IMR-90 (cell line): ENCODE results near the gene CCM2. TPM values are rescaled to one million over a fixed set of nuclear protein-coding genes. Genes with fewer than 3 reads are reported as not detected.

Source experiments
- ATAC-seq: fragments of 200-7000 bp; cut with Tn5 transposase; 2 replicates; pipeline ENCODE4 v1.9.1; 2020; ENCODE audit warnings: low read depth, mild to moderate bottlenecking, moderate library complexity
- BruUV-seq: library from RNA; stranded (reverse); fragments of 400-500 nt; replicated peaks from 2 replicates; lab custom pipeline; 2021; lab: Mats Ljungman, UMichigan
- CTCF ChIA-PET: fragments of 300-600 bp; formaldehyde crosslinking; extraction: SDS; loops from one replicate; lab custom pipeline; 2021; ENCODE audit warnings: antibody characterized with exemption; lab: Yijun Ruan, JAX
- POLR2A ChIA-PET: fragments of 300-600 bp; sonication (Branson Sonifier 250); formaldehyde crosslinking; loops from one replicate; lab custom pipeline; 2022; ENCODE audit warnings: antibody characterized with exemption; ENCODE audit not compliant: unreplicated experiment; lab: Charles Lee
- DNase-seq: peaks from one replicate; pipeline ENCODE4 v3.0.0; 2013
- H2AFZ ChIP-seq: replicated peaks from 2 replicates; pipeline ENCODE3; 2013; ENCODE audit warnings: low read length, mild to moderate bottlenecking; ENCODE audit not compliant: poor library complexity
- H2AK5ac ChIP-seq: 2 replicates; pipeline ENCODE4 v1.6.1; 2013; ENCODE audit warnings: low read depth, low read length, inconsistent platforms
- H2AK9ac ChIP-seq: replicated peaks from 2 replicates; pipeline ENCODE3; 2013; ENCODE audit warnings: mild to moderate bottlenecking, low read depth, low read length, moderate library complexity; ENCODE audit not compliant: poor library complexity
- H2BK120ac ChIP-seq: 2 replicates; pipeline ENCODE4 v1.6.1; 2013; ENCODE audit warnings: low read depth, low read length, inconsistent platforms
- H2BK15ac ChIP-seq: 3 replicates; pipeline ENCODE4 v1.6.1; 2013; ENCODE audit warnings: low read depth, low read length, inconsistent platforms
- H2BK20ac ChIP-seq: 2 replicates; pipeline ENCODE4 v1.6.1; 2013; ENCODE audit warnings: low read depth, mild to moderate bottlenecking, inconsistent platforms, low read length, moderate library complexity
- H2BK5ac ChIP-seq: 2 replicates; pipeline ENCODE4 v1.6.1; 2013; ENCODE audit warnings: mild to moderate bottlenecking, low read depth, low read length, inconsistent platforms; ENCODE audit not compliant: poor library complexity, severe bottlenecking
- H3K14ac ChIP-seq: replicated peaks from 2 replicates; pipeline ENCODE4 v1.6.1; 2013; ENCODE audit warnings: low read depth, low read length, inconsistent platforms
- H3K18ac ChIP-seq: 2 replicates; pipeline ENCODE4 v1.6.1; 2013; ENCODE audit warnings: low read depth, low read length, control low read depth
- H3K23ac ChIP-seq: 2 replicates; pipeline ENCODE4 v1.6.1; 2013; ENCODE audit warnings: low read depth, low read length, inconsistent platforms
- H3K27ac ChIP-seq: 2 replicates; pipeline ENCODE4 v1.5.1; 2013; ENCODE audit warnings: mild to moderate bottlenecking, control low read depth, low read length; ENCODE audit not compliant: insufficient read depth
- H3K27me3 ChIP-seq: 2 replicates; pipeline ENCODE4 v1.6.1; 2013; ENCODE audit warnings: low read length; ENCODE audit not compliant: control insufficient read depth, insufficient read depth
- H3K36me3 ChIP-seq: 2 replicates; pipeline ENCODE4 v1.6.1; 2013; ENCODE audit warnings: low read length, mixed read lengths; ENCODE audit not compliant: control insufficient read depth, insufficient read depth
- H3K4ac ChIP-seq: 2 replicates; pipeline ENCODE4 v1.6.1; 2013; ENCODE audit warnings: low read depth, low read length, inconsistent platforms
- H3K4me1 ChIP-seq: 2 replicates; pipeline ENCODE4 v1.6.1; 2013; ENCODE audit warnings: low read length, mixed read lengths; ENCODE audit not compliant: control insufficient read depth, insufficient read depth
- H3K4me2 ChIP-seq: 2 replicates; pipeline ENCODE4 v1.6.1; 2013; ENCODE audit warnings: low read depth, mild to moderate bottlenecking, control low read depth, low read length, moderate library complexity
- H3K4me3 ChIP-seq: 2 replicates; pipeline ENCODE4 v1.5.1; 2013; ENCODE audit warnings: low read depth, mild to moderate bottlenecking, control low read depth, low read length, moderate library complexity; ENCODE audit not compliant: insufficient read depth
- H3K56ac ChIP-seq: 2 replicates; pipeline ENCODE4 v1.6.1; 2013; ENCODE audit warnings: low read length, inconsistent platforms; ENCODE audit not compliant: insufficient read depth; ENCODE audit errors: extremely low read depth
- H3K79me1 ChIP-seq, 2 experiments: 2 replicates each; pipeline ENCODE4 v1.6.1; 2013; ENCODE audit warnings: low read length in 2 of 2, inconsistent platforms in 1 of 2, low read depth in 1 of 2
- H3K9ac ChIP-seq: 2 replicates; pipeline ENCODE4 v1.6.1; 2013; ENCODE audit warnings: low read depth, low read length, control low read depth
- H3K9me1 ChIP-seq: 2 replicates; pipeline ENCODE4 v1.6.1; 2013; ENCODE audit warnings: low read length, inconsistent platforms; ENCODE audit not compliant: insufficient read depth
- H3K9me3 ChIP-seq: 2 replicates; pipeline ENCODE4 v1.6.1; 2013; ENCODE audit warnings: low read length; ENCODE audit not compliant: control insufficient read depth, insufficient read depth
- H4K20me1 ChIP-seq: 2 replicates; pipeline ENCODE4 v1.6.1; 2013; ENCODE audit warnings: low read length, inconsistent platforms; ENCODE audit not compliant: insufficient read depth
- H4K5ac ChIP-seq: 2 replicates; pipeline ENCODE4 v1.6.1; 2013; ENCODE audit warnings: mild to moderate bottlenecking, low read depth, low read length, control low read depth
- H4K8ac ChIP-seq, 2 experiments: 2 replicates each; pipeline ENCODE4 v1.6.1; 2013; ENCODE audit warnings: low read depth in 2 of 2, low read length in 2 of 2, control low read depth in 1 of 2, inconsistent platforms in 1 of 2
- H4K91ac ChIP-seq: 2 replicates; pipeline ENCODE4 v1.6.1; 2013; ENCODE audit warnings: low read depth, low read length, inconsistent platforms; ENCODE audit not compliant: insufficient read depth
- BHLHE40 ChIP-seq: fragments of 150-350 bp; IDR thresholded peaks from 2 replicates; pipeline ENCODE4 v1.6.1; 2016; ENCODE audit warnings: mild to moderate bottlenecking, low read depth, low read length
- POLR2A ChIP-seq: IDR thresholded peaks from 2 replicates; pipeline ENCODE4 v1.6.1; 2012; ENCODE audit warnings: mild to moderate bottlenecking, low read depth, low read length
- WGBS, 2 experiments: methylation state at CpG; one replicate each; pipeline versions ENCODE4 v1.1.5 to v1.1.7; 2013; ENCODE audit warnings: missing lambda C conversion rate in 2 of 2; ENCODE audit not compliant: insufficient read length in 1 of 2; ENCODE audit errors: extremely low coverage in 2 of 2; 5-methylcytosine and 5-hydroxymethylcytosine counted together
- dilution Hi-C: fragments of 300-500 bp; cut with HindIII; formaldehyde crosslinking; loops from one replicate; pipeline ENCODE4 v1.14.3; 2018; ENCODE audit warnings: low sequenced_read_pairs; ENCODE audit not compliant: unreplicated experiment
- in situ Hi-C: fragments of 300-500 bp; cut with MboI; formaldehyde crosslinking; loops from 3 replicates; pipeline ENCODE4 v1.14.3; 2019; ENCODE audit warnings: low sequenced_read_pairs, inconsistent platforms, mixed read lengths
- intact Hi-C: fragments of 100-400 bp; cut with micrococcal nuclease; formaldehyde crosslinking; loops from 2 replicates; pipeline ENCODE4 v1.10.0; 2022
- polyA plus RNA-seq, 3 experiments: library from polyadenylated mRNA; depleted of rRNA; stranded (reverse); fragments of >200 nt; gene quantifications; 2 replicates each; pipeline ENCODE4 v1.2.3, GENCODE V29; 2012; ENCODE audit warnings: low replicate concordance in 1 of 3
- total RNA-seq: library from RNA; depleted of rRNA; stranded (reverse); fragments of >200 nt; gene quantifications from 2 replicates; pipeline ENCODE4 v1.2.3, GENCODE V29; 2012

The CCM2 gene
- total and polyA plus RNA-seq, 2 of the 4 experiments (the other 2 are of a cell fraction), result 65.2 to 78.5 TPM

- intact Hi-C loops, result no loop called here
- dilution Hi-C loops, result no loop called here
- H2AK5ac ChIP-seq, result no peak overlapping the region
Measured at GRCh38 chr7:44959433-44959951, 40.5 kb upstream of the CCM2 start.

More at GRCh38 chr7:44959433-44959951, 40.5 kb upstream of the CCM2 start:
- CTCF ChIA-PET, result interaction anchor here (0.6 kb wide), 1 partner anchor 14 kb away, joined by 5 read pairs; no protein-coding TSS in a partner anchor
- H2BK5ac ChIP-seq, result no peak overlapping the region
- TF ChIP-seq BHLHE40, result peak; percentile 96
- TF ChIP-seq POLR2A, result no peak
- H4K91ac ChIP-seq, result no peak overlapping the region
- no peaks in the 10 kb centered on the region for H3K36me3 ChIP-seq
- no peak overlapping the region for H3K56ac ChIP-seq
- H3K4ac ChIP-seq, result no peak overlapping the region
- no peak overlapping the region for H2AFZ ChIP-seq
- H4K20me1 ChIP-seq, result no peaks in the 10 kb centered on the region
- no peak overlapping the region for H2BK15ac ChIP-seq
- POLR2A ChIA-PET, result no interaction called here
- no peak overlapping the region for H3K23ac ChIP-seq
- H2BK120ac ChIP-seq, result no peak overlapping the region
- no peak overlapping the region for H4K8ac ChIP-seq
- H3K18ac ChIP-seq, result no peak overlapping the region
- no TSS peak for BruUV-seq
- H3K9me1 ChIP-seq, result no peaks in the 10 kb centered on the region
- ATAC-seq (no peak), DNase-seq (peak; percentile 40)
- H2BK20ac ChIP-seq, result no peak overlapping the region
- H3K27ac ChIP-seq, result no peak overlapping the region
- no peak overlapping the region for H4K5ac ChIP-seq
- no peak overlapping the region for H3K4me3 ChIP-seq
- peaks cover 5% of the 10 kb centered on the region; the same call in 1 of the 2 replicates for H3K4me1 ChIP-seq
- no peaks in the 10 kb centered on the region for H3K79me1 ChIP-seq
- H3K4me2 ChIP-seq, result no peak overlapping the region
- in situ Hi-C loops, result no loop called here
- WGBS, 2 experiments, result 53% methylated on average over 3 of the region's 8 CpGs; no CpG with 5 or more reads in 1 of the 2 experiments
- H2AK9ac ChIP-seq, result no peak overlapping the region
- peaks cover 24% of the 10 kb centered on the region for H3K27me3 ChIP-seq
- no peak overlapping the region for H3K9ac ChIP-seq
- no peaks in the 10 kb centered on the region for H3K9me3 ChIP-seq
- H3K14ac ChIP-seq, result no peak overlapping the region
